HepG2 (cell line): ENCODE measurements around the gene TAAR9. TPM values are rescaled to one million over a fixed set of nuclear protein-coding genes. Genes with fewer than 3 reads are reported as not detected.

ENCODE experiments used
- CREB1 ChIP-seq, 2 experiments: fragments of 450-650 bp in 1 of 2; IDR thresholded peaks; 2 replicates each; pipeline ENCODE4 v1.6.1; 2016 to 2017; ENCODE audit warnings: control low read depth in 1 of 2, mild to moderate bottlenecking in 1 of 2, missing compliant biosample characterization in 1 of 2, missing genetic modification characterization in 1 of 2
- HMGXB3 ChIP-seq: sonication (generic); formaldehyde crosslinking; IDR thresholded peaks from 2 replicates; pipeline ENCODE4 v1.4.0; 2020; ENCODE audit warnings: missing genetic modification reagents, borderline replicate concordance
- MAFG ChIP-seq: sonication (generic); formaldehyde crosslinking; IDR thresholded peaks from 2 replicates; pipeline ENCODE4 v1.5.1; 2020; ENCODE audit warnings: mild to moderate bottlenecking, missing genetic modification reagents
- MEF2D ChIP-seq: sonication (generic); formaldehyde crosslinking; IDR thresholded peaks from 2 replicates; pipeline ENCODE4 v1.5.1; 2020; ENCODE audit warnings: mild to moderate bottlenecking, missing genetic modification reagents
- polyA plus RNA-seq, 8 experiments: library from polyadenylated mRNA; depleted of rRNA in 3 of 8; stranded (reverse) in 7 of 8; unstranded in 1 of 8; fragments of >200 nt; fragmentation: Illumina TruSeq in 4 of 8; extraction: Trizol in 4 of 8; gene quantifications; 2 replicates each; pipeline versions ENCODE4 v1.2.1 to v1.2.3, GENCODE V29; 2011 to 2016; ENCODE audit warnings: low read depth in 4 of 8, missing spikeins in 1 of 8, mixed read lengths in 1 of 8; ENCODE audit not compliant: insufficient read depth in 1 of 8
- total RNA-seq, 5 experiments: library from RNA; depleted of rRNA; stranded (reverse); fragments of >200 nt; fragmentation: Illumina TruSeq; extraction: Trizol; gene quantifications; 2 replicates each; pipeline ENCODE4 v1.2.3, GENCODE V29; 2016; ENCODE audit warnings: low read depth in 1 of 5
- TF ChIP-seq, protein P1 (sequence below): sonication (generic); formaldehyde crosslinking; IDR thresholded peaks from 2 replicates; pipeline ENCODE4 v1.5.0; 2020; ENCODE audit warnings: mild to moderate bottlenecking, missing genetic modification reagents
- TF ChIP-seq, protein P2 (sequence below): sonication (generic); formaldehyde crosslinking; IDR thresholded peaks from 2 replicates; pipeline ENCODE4 v1.9.0; 2021; ENCODE audit warnings: missing genetic modification reagents, borderline replicate concordance

TAAR9 gene
- total and polyA plus RNA-seq, 2 of the 13 experiments (the other 11 are each of a cell fraction or from before 2014, with no cell fraction given), result 0.07 TPM; not detected in 1

DNA sequence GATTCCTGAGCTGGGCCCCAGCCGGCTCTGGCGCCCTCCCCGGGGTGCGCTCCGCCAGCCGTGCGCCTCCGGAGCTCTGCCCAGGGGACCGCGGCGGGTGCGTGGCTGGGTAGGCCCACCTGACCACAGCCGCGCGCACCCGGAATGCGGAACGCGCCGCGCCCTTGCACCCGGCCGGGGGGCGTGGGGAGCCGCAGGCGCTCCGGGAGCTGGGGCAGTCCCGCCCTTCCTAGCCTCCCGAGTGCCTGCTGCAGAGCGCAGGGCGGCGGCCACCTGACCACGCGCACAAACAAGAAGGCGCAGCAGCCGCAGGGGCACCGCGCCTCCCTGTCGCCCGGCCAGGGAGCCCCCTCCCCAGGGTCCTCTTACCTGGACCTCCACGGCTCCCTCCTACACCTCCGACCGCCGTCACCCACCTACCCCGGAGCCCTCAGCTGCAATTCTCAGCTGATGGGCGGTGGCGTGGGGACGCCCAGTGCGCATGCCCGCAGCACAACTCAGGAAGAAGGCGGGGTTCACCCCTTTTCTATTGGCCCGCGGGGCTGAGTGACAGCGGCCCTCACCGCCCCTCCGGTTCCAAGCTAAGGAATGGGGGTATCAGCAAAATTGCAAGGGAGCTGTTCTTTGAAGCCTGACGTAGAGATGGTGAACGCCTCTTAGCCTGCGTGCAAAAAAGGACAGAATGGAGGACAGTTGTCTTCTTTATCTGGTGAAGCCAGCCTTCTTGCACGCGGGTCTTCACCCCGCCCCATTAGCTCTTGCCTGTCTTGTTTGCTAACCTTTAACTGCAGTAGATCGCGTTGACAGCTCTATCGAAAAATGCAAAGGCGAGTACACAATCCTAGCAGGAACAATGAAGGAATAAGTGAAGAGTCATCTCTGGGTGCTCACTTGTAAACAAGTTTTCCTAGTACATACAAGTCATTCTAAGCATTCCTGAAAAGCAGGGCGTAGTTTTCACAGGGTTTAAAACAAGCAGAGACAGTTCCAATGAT, 25.1 kb upstream of the TAAR9 start, which contains the start of gene STX7 (continued):
- TF ChIP-seq, protein P1, sequence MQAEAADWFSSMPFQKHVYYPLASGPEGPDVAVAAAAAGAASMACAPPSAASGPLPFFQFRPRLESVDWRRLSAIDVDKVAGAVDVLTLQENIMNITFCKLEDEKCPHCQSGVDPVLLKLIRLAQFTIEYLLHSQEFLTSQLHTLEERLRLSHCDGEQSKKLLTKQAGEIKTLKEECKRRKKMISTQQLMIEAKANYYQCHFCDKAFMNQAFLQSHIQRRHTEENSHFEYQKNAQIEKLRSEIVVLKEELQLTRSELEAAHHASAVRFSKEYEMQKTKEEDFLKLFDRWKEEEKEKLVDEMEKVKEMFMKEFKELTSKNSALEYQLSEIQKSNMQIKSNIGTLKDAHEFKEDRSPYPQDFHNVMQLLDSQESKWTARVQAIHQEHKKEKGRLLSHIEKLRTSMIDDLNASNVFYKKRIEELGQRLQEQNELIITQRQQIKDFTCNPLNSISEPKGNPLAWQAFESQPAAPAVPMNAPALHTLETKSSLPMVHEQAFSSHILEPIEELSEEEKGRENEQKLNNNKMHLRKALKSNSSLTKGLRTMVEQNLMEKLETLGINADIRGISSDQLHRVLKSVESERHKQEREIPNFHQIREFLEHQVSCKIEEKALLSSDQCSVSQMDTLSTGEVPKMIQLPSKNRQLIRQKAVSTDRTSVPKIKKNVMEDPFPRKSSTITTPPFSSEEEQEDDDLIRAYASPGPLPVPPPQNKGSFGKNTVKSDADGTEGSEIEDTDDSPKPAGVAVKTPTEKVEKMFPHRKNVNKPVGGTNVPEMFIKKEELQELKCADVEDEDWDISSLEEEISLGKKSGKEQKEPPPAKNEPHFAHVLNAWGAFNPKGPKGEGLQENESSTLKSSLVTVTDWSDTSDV (CRISPR knock-in tag), result no peak; the same call in 1 of the 2 replicates
- TF ChIP-seq MAFG (CRISPR knock-in tag) (no peak; the same call in 1 of the 2 replicates), HMGXB3 (CRISPR knock-in tag) (peak; percentile 73), CREB1 (IDR thresholded peaks at IDR 0.05) (0 out of 2 replicates have a peak, but pooled peaks have one; percentile 35), CREB1 (CRISPR knock-in tag; IDR thresholded peaks at IDR 0.05) (no peak), MEF2D (CRISPR knock-in tag) (peak; percentile 67; the same call in 1 of the 2 replicates)
- TF ChIP-seq, protein P2, sequence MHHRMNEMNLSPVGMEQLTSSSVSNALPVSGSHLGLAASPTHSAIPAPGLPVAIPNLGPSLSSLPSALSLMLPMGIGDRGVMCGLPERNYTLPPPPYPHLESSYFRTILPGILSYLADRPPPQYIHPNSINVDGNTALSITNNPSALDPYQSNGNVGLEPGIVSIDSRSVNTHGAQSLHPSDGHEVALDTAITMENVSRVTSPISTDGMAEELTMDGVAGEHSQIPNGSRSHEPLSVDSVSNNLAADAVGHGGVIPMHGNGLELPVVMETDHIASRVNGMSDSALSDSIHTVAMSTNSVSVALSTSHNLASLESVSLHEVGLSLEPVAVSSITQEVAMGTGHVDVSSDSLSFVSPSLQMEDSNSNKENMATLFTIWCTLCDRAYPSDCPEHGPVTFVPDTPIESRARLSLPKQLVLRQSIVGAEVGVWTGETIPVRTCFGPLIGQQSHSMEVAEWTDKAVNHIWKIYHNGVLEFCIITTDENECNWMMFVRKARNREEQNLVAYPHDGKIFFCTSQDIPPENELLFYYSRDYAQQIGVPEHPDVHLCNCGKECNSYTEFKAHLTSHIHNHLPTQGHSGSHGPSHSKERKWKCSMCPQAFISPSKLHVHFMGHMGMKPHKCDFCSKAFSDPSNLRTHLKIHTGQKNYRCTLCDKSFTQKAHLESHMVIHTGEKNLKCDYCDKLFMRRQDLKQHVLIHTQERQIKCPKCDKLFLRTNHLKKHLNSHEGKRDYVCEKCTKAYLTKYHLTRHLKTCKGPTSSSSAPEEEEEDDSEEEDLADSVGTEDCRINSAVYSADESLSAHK (CRISPR knock-in tag), result no peak
